Mucosa of descending colon (tissue), 3 donors: Measurements from ENCODE around the gene GLIS1. TPM values are rescaled to one million over a fixed set of nuclear protein-coding genes. Genes with fewer than 3 reads are reported as not detected.

Source experiments
- ATAC-seq: fragments of 200-7000 bp; cut with Tn5 transposase; one replicate; pipeline ENCODE4 v1.9.1; 2020; ENCODE audit warnings: mild to moderate bottlenecking, moderate library complexity
- DNase-seq, 3 donors: peaks; one replicate each; pipeline ENCODE4 v3.0.0-alpha.2; 2020
- H3K36me3 ChIP-seq: fragments of 200-600 bp; one replicate; pipeline ENCODE4 v1.8.0; 2021; ENCODE audit warnings: low read depth, mild to moderate bottlenecking
- H3K4me1 ChIP-seq: fragments of 200-600 bp; one replicate; pipeline ENCODE4 v1.8.0; 2021; ENCODE audit warnings: low read depth, mild to moderate bottlenecking
- H3K4me3 ChIP-seq: fragments of 200-600 bp; one replicate; pipeline ENCODE4 v1.8.0; 2021; ENCODE audit warnings: mild to moderate bottlenecking
- H3K9me3 ChIP-seq: fragments of 200-600 bp; one replicate; pipeline ENCODE4 v1.8.0; 2021; ENCODE audit warnings: mild to moderate bottlenecking
- intact Hi-C, 2 donors: fragments of 100-400 bp; cut with DNase I in 1 of 2; cut with micrococcal nuclease in 1 of 2; formaldehyde crosslinking; loops; one replicate each; pipeline versions ENCODE4 v1.11.0 to v1.11.1; 2022; cut with DNase I, micrococcal nuclease
- total RNA-seq, 3 donors: library from RNA; stranded (reverse); fragmentation: NEBNext Ultra II Directional in 2 of 3; extraction: Animal tissue kit (Norgen Biotek cat#: 25700) in 2 of 3; gene quantifications; one replicate each; pipeline versions ENCODE4 v1.2.1 to v1.2.4, GENCODE V29; 2021 to 2023
- TF ChIP-seq, protein P1 (sequence below): fragments of 200-600 bp; IDR thresholded peaks from one replicate; pipeline ENCODE4 v1.8.0; 2022; ENCODE audit warnings: antibody characterized with exemption, mild to moderate bottlenecking
- donor health status: DM: no; HTN: no; CAD: no; lungs with moderate emphysema.
- donor health status: DM: no; HTN: no; CAD: no.
- donor health status: DM: no; HTN: yes; CAD: no.

GLIS1 gene
- total RNA-seq, 3 donors from 2014 or later: 0.09 to 0.24 (median 0.14) TPM

DNA sequence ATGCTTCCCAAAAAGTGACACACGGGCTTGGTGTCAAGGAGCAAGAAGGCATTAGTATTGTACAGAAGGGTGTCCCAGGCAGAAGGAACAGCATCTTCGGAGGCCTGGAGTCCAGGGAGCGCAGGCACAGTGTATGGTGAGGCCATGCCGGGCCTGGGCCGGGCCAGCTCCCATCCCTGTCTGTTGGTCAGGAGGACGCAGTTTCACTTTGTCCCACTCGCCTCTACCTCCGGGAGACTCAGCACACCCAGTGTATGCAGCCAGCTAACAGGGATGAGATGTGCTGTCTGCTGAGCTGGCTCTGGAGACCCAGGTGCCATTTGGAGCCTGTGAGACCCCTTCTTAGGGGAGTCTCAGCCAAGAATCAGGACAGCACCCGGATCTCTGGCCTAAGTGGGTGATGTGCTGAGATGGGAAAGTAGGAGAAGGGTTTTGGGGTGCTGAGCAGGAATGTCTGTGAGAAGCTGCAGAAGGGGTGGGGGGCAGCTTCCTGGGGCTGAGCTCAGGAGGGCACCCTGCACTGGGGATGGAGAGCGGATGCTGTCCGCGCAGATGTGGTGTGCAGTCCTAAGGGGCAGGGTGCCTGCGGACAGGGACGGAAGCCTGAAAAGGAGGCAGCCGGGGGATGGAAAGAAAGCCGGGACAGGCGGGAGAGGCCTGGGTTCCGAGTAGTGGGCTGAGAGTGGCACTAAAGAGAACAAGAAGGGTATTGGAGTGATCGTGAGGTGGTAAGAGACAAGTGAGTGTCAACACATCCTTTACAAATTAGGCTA is 254.1 kb downstream of the GLIS1 start:
- no peak for DNase-seq

DNA sequence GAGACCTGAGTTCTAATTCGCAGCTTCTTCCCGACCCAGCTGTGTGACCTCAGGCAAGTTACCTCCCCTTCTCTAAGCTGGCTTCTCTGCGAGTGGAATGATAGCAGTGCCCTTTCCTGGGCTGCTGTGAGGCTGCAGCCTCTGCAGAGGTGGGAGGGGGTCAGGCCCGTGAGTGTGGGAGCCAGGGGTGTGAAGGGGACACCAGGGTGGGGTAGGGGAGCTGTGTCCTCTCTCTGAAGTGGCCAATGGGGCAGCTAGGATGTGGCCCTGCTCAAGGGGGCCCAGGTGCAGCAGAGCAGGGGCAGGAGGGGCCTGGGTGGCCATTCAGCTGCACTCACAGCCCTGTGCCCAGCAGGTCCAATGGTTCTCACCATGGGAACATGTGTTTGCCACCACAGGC is 255.3 kb downstream of the GLIS1 start:
- intact Hi-C loops: loop anchor here in 1 of 2 donors (10.0 kb wide), 1 partner anchor 271 kb away; no protein-coding TSS in a partner anchor
- no peak for ATAC-seq
- TF ChIP-seq, protein P1, sequence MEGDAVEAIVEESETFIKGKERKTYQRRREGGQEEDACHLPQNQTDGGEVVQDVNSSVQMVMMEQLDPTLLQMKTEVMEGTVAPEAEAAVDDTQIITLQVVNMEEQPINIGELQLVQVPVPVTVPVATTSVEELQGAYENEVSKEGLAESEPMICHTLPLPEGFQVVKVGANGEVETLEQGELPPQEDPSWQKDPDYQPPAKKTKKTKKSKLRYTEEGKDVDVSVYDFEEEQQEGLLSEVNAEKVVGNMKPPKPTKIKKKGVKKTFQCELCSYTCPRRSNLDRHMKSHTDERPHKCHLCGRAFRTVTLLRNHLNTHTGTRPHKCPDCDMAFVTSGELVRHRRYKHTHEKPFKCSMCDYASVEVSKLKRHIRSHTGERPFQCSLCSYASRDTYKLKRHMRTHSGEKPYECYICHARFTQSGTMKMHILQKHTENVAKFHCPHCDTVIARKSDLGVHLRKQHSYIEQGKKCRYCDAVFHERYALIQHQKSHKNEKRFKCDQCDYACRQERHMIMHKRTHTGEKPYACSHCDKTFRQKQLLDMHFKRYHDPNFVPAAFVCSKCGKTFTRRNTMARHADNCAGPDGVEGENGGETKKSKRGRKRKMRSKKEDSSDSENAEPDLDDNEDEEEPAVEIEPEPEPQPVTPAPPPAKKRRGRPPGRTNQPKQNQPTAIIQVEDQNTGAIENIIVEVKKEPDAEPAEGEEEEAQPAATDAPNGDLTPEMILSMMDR: no peak

More for the DNA sequence above, 254.1 kb downstream of the GLIS1 start:
- TF ChIP-seq, protein P1: no peak
- Histone ChIP-seq H3K36me3 (no peaks in the 10 kb centered on the region), H3K4me1 (peaks cover 2% of the 10 kb centered on the region), H3K9me3 (no peaks in the 10 kb centered on the region), H3K4me3 (no peak overlapping the region)
- no peak for ATAC-seq
- intact Hi-C loops: loop anchor here (5.0 to 10.0 kb wide), 3 partner anchors 107 to 272 kb away; no protein-coding TSS in a partner anchor

DNA sequence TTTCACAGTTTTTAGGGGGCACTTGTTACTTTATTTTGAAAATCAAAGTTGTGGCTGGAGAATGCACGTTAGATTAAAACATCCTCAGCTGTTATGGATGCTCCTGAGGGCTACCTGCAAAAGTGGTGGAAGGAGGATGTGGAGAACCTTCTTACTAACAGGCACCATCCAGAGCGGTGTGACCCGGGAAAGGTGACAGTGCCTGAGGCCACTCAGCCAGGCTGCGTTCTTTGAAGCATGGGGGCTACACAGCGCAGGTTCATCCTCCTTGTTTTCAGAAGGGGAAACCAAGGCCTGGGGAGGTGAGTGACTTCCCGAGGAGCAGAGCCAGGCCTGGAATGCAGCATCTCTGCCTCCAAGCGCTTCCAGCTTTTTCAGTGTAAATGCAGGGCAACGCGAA is 255.8 kb downstream of the GLIS1 start:
- no peak overlapping the region for H3K4me3 ChIP-seq
- DNase-seq: no peak
- ATAC-seq: no peak
- no peaks in the 10 kb centered on the region for H3K9me3 ChIP-seq
- TF ChIP-seq, protein P1: no peak
- H3K4me1 ChIP-seq: peaks cover 2% of the 10 kb centered on the region
- intact Hi-C loops: loop anchor here in 1 of 2 donors (10.0 kb wide), 1 partner anchor 272 kb away; no protein-coding TSS in a partner anchor
- no peaks in the 10 kb centered on the region for H3K36me3 ChIP-seq

More for the DNA sequence above, 255.3 kb downstream of the GLIS1 start:
- no peak for DNase-seq
- Histone ChIP-seq H3K4me3 (no peak overlapping the region), H3K36me3 (no peaks in the 10 kb centered on the region), H3K9me3 (no peaks in the 10 kb centered on the region), H3K4me1 (peaks cover 2% of the 10 kb centered on the region)

DNA sequence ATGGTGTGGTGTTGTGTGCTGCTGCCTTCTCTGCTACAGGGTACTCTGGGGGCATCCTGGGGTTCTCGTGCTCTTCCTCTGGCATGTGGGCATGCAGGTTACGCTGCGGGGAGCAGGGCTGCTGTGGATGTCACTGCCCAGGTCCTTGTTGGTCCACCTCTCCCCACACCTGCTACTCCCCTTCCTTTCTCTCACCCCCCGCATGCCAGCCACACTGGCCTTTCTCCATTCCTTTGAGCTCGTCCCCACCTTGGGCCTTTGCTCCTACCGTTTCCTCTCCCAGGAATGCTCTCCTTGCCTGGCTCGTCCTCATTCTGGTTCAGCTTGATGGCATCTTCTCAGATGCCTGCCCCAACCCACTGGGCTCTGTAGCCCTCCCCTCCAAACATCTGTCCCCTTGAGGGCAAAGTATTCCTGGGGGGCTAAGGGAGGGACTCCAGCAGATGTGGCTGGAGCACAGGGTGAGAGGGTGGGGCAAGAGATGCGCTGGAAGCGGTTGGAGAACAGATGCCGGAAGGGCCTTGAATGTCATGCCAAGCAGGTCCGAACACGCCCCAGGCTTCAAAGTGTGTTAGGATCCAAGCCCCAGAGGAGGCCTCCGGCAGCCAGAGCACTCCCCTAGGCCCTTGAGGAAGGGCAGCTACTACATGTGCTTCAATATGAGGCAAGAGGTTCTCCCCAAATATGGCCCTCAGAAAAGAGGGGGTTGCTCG is 256.4 kb downstream of the GLIS1 start:
- Histone ChIP-seq H3K9me3 (no peaks in the 10 kb centered on the region), H3K4me1 (peaks cover 2% of the 10 kb centered on the region), H3K4me3 (no peak overlapping the region), H3K36me3 (no peaks in the 10 kb centered on the region)
- TF ChIP-seq, protein P1: no peak
- ATAC-seq (no peak), DNase-seq (no peak)
- intact Hi-C loops: loop anchor here in 1 of 2 donors (10.0 kb wide), 1 partner anchor 272 kb away; no protein-coding TSS in a partner anchor

DNA sequence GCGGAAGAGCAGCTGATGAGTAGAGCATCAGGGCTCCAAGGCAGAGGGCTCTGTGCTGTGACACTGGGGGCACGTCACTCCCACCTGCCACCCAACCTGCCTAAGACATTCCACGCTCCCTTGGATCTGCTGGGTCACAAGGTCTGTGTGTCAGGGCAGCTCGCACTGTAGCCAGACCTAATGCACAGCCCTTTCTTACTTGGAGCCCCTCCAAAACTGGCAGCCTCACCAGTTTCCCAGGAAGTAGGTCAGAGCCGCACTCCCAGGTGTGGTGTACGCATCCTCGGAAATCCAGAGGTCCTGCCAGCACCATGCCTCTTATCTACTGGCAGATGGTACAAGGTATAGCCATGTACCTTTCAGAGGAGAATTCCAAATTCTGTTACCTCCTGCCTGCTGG is 257.5 kb downstream of the GLIS1 start:
- H3K36me3 ChIP-seq: no peaks in the 10 kb centered on the region
- DNase-seq (no peak), ATAC-seq (no peak)
- H3K9me3 ChIP-seq: no peaks in the 10 kb centered on the region
- no peak overlapping the region for H3K4me3 ChIP-seq
- H3K4me1 ChIP-seq: peaks cover 2% of the 10 kb centered on the region
- intact Hi-C loops: loop anchor here in 1 of 2 donors (10.0 kb wide), 1 partner anchor 273 kb away; no protein-coding TSS in a partner anchor
- TF ChIP-seq, protein P1: no peak
